GM12878 (cell line): ENCODE measurements around the gene TRIM39. TPM values are rescaled to one million over a fixed set of nuclear protein-coding genes. Genes with fewer than 3 reads are reported as not detected.

ENCODE experiments used
- ATAC-seq: fragments of 200-7000 bp; cut with Tn5 transposase; 3 replicates; pipeline ENCODE4 v1.9.1; 2020; ENCODE audit warnings: mild to moderate bottlenecking, moderate library complexity
- BruUV-seq: library from RNA; stranded (reverse); fragments of 400-500 nt; replicated peaks from 2 replicates; lab custom pipeline; 2021; lab: Mats Ljungman, UMichigan
- CTCF ChIA-PET: fragments of 300-600 bp; sonication (Branson Sonifier 250); formaldehyde crosslinking; extraction: SDS; loops from one replicate; lab custom pipeline; 2021; ENCODE audit warnings: inconsistent platforms; lab: Yijun Ruan, JAX
- POLR2A ChIA-PET: fragments of 350-600 bp; formaldehyde crosslinking; extraction: SDS; loops from one replicate; lab custom pipeline; 2021; ENCODE audit warnings: inconsistent platforms; lab: Charles Lee
- RAD21 ChIA-PET: fragments of 300-600 bp; sonication (Branson Sonifier 250); formaldehyde crosslinking; loops from one replicate; lab custom pipeline; 2023; ENCODE audit warnings: antibody characterized with exemption; ENCODE audit not compliant: unreplicated experiment; lab: Charles Lee
- SMC1A ChIA-PET: fragments of 300-600 bp; sonication (Branson Sonifier 250); formaldehyde crosslinking; loops from one replicate; lab custom pipeline; 2023; ENCODE audit not compliant: unreplicated experiment, uncharacterized antibody; lab: Charles Lee
- DNase-seq: peaks from one replicate; pipeline ENCODE4 v3.0.0-alpha.2; 2011; ENCODE audit warnings: low read depth, low spot score
- FAIRE-seq: peaks from 3 replicates; lab custom pipeline; 2011; peaks lifted over from hg19 to GRCh38; lab: Jason Lieb, UNC
- H2AFZ ChIP-seq: 2 replicates; pipeline ENCODE4 v1.6.0; 2011; ENCODE audit warnings: low read depth, low read length, control low read depth; ENCODE audit not compliant: control insufficient read depth
- H3K27ac ChIP-seq: 2 replicates; pipeline ENCODE4 v1.5.1; 2011; ENCODE audit warnings: control low read depth; ENCODE audit not compliant: control insufficient read depth, insufficient read depth
- H3K27me3 ChIP-seq, 2 experiments: replicated peaks in 1 of 2; 2 replicates each; pipeline versions ENCODE4 v1.6.0 to v1.6.1; 2011; ENCODE audit warnings: low read length in 1 of 2; ENCODE audit not compliant: control insufficient read depth in 2 of 2, insufficient read depth in 2 of 2
- H3K36me3 ChIP-seq, 2 experiments: 2 replicates each; pipeline ENCODE4 v1.5.1; 2011; ENCODE audit warnings: low read length in 1 of 2; ENCODE audit not compliant: control insufficient read depth in 2 of 2, insufficient read depth in 2 of 2
- H3K4me1 ChIP-seq: 2 replicates; pipeline ENCODE4 v1.6.1; 2011; ENCODE audit warnings: mild to moderate bottlenecking, low read length, moderate library complexity, mixed read lengths; ENCODE audit not compliant: control insufficient read depth, insufficient read depth
- H3K4me2 ChIP-seq: 2 replicates; pipeline ENCODE4 v1.6.0; 2011; ENCODE audit warnings: control low read depth; ENCODE audit not compliant: control insufficient read depth, insufficient read depth
- H3K4me3 ChIP-seq: fragments of 200-600 bp; sonication (generic); 2 replicates; pipeline ENCODE4 v1.5.1; 2016
- H3K79me2 ChIP-seq: 2 replicates; pipeline ENCODE4 v1.6.0; 2011; ENCODE audit warnings: low read length; ENCODE audit not compliant: control insufficient read depth, insufficient read depth
- H3K9ac ChIP-seq: 2 replicates; pipeline ENCODE4 v1.8.0; 2011; ENCODE audit warnings: low read length, control low read depth, mixed read lengths; ENCODE audit not compliant: control insufficient read depth, insufficient read depth
- H3K9me3 ChIP-seq: replicated peaks from 3 replicates; pipeline ENCODE4 v1.5.1; 2011; ENCODE audit warnings: mild to moderate bottlenecking, low read length; ENCODE audit not compliant: control insufficient read depth, insufficient read depth
- H4K20me1 ChIP-seq: 2 replicates; pipeline ENCODE4 v1.6.0; 2011; ENCODE audit not compliant: control insufficient read depth, insufficient read depth
- ATF2 ChIP-seq: IDR thresholded peaks from 2 replicates; pipeline ENCODE4 v1.6.1; 2012; ENCODE audit warnings: low read length, inconsistent platforms
- BMI1 ChIP-seq: fragments of 450-650 bp; IDR thresholded peaks from 2 replicates; pipeline ENCODE4 v1.6.1; 2016; ENCODE audit warnings: mild to moderate bottlenecking, moderate library complexity, borderline replicate concordance
- CBFB ChIP-seq: IDR thresholded peaks from 2 replicates; pipeline ENCODE4 v1.6.1; 2016; ENCODE audit warnings: antibody characterized with exemption, low read depth
- FOXM1 ChIP-seq: IDR thresholded peaks from 2 replicates; pipeline ENCODE4 v1.6.1; 2012; ENCODE audit warnings: low read depth, mild to moderate bottlenecking, inconsistent platforms, low read length, moderate library complexity
- HSF1 ChIP-seq: fragments of 150-350 bp; IDR thresholded peaks from 2 replicates; pipeline ENCODE4 v1.6.1; 2014; ENCODE audit warnings: mild to moderate bottlenecking, low read depth, low read length
- LARP7 ChIP-seq: fragments of 450-650 bp; IDR thresholded peaks from 2 replicates; pipeline ENCODE4 v1.6.1; 2017; ENCODE audit warnings: mild to moderate bottlenecking
- NFYA ChIP-seq: IDR thresholded peaks from 2 replicates; pipeline ENCODE4 v1.6.1; 2011; ENCODE audit warnings: low read depth, mild to moderate bottlenecking, low read length, improper control_type of control experiment, borderline replicate concordance
- RCOR1 ChIP-seq: conservative IDR thresholded peaks from 2 replicates; pipeline ENCODE4 v1.6.1; 2012; ENCODE audit warnings: low read depth, low read length, improper control_type of control experiment
- TCF3 ChIP-seq: IDR thresholded peaks from 2 replicates; pipeline ENCODE4 v1.6.1; 2012; ENCODE audit warnings: low read depth, mild to moderate bottlenecking, low read length, borderline replicate concordance; ENCODE audit not compliant: insufficient read depth
- ZSCAN29 ChIP-seq: fragments of 450-650 bp; IDR thresholded peaks from 2 replicates; pipeline ENCODE4 v1.6.1; 2017; ENCODE audit warnings: mild to moderate bottlenecking, moderate library complexity
- WGBS: methylation state at CpG from one replicate; pipeline ENCODE4 v1.1.6; 2016; ENCODE audit warnings: low lambda C conversion rate; ENCODE audit not compliant: insufficient replicate concordance, insufficient coverage; ENCODE audit errors: missing lambda C conversion rate; 5-methylcytosine and 5-hydroxymethylcytosine counted together
- in situ Hi-C: fragments of 300-500 bp; cut with MboI; formaldehyde crosslinking; loops from 9 replicates; pipeline ENCODE4 v1.14.3; 2018; ENCODE audit warnings: mixed read lengths
- intact Hi-C: fragments of 100-400 bp; cut with micrococcal nuclease; formaldehyde crosslinking; loops from one replicate; pipeline ENCODE4 v1.14.2; 2022; ENCODE audit not compliant: unreplicated experiment
- polyA plus RNA-seq, 11 experiments: library from polyadenylated mRNA; depleted of rRNA in 4 of 11; unstranded in 6 of 11; stranded (reverse) in 5 of 11; fragments of >200 nt; fragmentation: Nextera tagmentation in 4 of 11; fragmentation: Illumina TruSeq in 1 of 11; extraction: Ambion mirVana in 4 of 11; extraction: Trizol in 1 of 11; gene quantifications; 1 replicate in 1 of 11; 2 replicates in 10 of 11; pipeline versions ENCODE4 v1.2.1 to v1.2.3, GENCODE V29; 2011 to 2016; ENCODE audit warnings: inconsistent platforms in 2 of 11, missing spikeins in 2 of 11, low read depth in 1 of 11
- total RNA-seq, 4 experiments: library from RNA; depleted of rRNA in 3 of 4; stranded (reverse); fragments of >200 nt in 3 of 4; fragmentation: Illumina TruSeq in 1 of 4; extraction: Trizol in 1 of 4; gene quantifications; 2 replicates each; pipeline versions ENCODE4 v1.2.1 to v1.2.3, GENCODE V29; 2013 to 2021
- TF ChIP-seq, protein P1 (sequence below): fragments of 450-650 bp; IDR thresholded peaks from 2 replicates; pipeline ENCODE4 v1.6.1; 2016; ENCODE audit warnings: mild to moderate bottlenecking
- TF ChIP-seq, protein P2 (sequence below): fragments of 450-650 bp; IDR thresholded peaks from 2 replicates; pipeline ENCODE4 v1.6.1; 2018; ENCODE audit warnings: borderline replicate concordance, mild to moderate bottlenecking; ENCODE audit not compliant: partially characterized antibody

Gene TRIM39
- total and polyA plus RNA-seq, 10 of the 15 experiments (the other 5 are each of a cell fraction or from before 2014, with no cell fraction given): 3.0 to 11.9 (median 8.8) TPM

DNA sequence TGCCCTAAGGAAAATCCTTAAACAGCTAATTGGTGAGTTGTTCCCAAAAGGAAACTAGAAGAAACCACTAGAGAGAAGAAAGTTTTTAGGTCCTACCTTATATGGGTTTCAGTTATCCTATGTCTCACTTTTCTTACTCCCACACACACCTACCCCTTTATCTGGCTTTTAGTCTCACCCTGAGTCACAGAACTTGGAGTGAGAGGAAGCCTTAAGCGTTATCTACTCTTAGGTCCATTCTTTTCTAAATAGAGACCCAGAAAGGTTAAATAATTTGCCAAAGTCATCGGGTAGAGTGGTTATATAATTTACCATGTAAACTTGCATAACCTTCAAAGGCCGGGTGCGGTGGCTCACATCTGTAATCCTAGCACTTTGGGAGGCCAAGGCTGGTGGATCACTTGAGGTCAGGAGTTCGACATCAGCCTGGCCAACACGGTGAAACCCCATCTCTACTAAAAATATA lies 13.9 kb downstream of the TRIM39 start:
- ATAC-seq (no peak), FAIRE-seq (no peak), DNase-seq (no peak)
- POLR2A ChIA-PET: interaction anchor here (1.0 to 1.1 kb wide), 2 partner anchors 15 to 84 kb away, joined by 3 to 4 read pairs; partner anchors contain the start of gene TRIM39
- Histone ChIP-seq H3K4me1 (no peaks in the 10 kb centered on the region), H4K20me1 (no peaks in the 10 kb centered on the region), H2AFZ (no peak overlapping the region), H3K4me2 (no peak overlapping the region), H3K9me3 (no peaks in the 10 kb centered on the region), H3K79me2 (no peaks in the 10 kb centered on the region), H3K27me3 (no peaks in the 10 kb centered on the region), H3K27ac (no peak overlapping the region), H3K4me3 (no peak overlapping the region), H3K36me3 (peaks cover 3 to 7% of the 10 kb centered on the region in 2 experiments; a peak in 3 of 4 replicates), H3K9ac (no peak overlapping the region)
- WGBS: 81% methylated on average over 6 of the region's 6 CpGs
- TF ChIP-seq TCF3: no peak
- no peak for TF ChIP-seq LARP7
- no peak for TF ChIP-seq RCOR1
- TF ChIP-seq BMI1: no peak
- TF ChIP-seq, protein P1, sequence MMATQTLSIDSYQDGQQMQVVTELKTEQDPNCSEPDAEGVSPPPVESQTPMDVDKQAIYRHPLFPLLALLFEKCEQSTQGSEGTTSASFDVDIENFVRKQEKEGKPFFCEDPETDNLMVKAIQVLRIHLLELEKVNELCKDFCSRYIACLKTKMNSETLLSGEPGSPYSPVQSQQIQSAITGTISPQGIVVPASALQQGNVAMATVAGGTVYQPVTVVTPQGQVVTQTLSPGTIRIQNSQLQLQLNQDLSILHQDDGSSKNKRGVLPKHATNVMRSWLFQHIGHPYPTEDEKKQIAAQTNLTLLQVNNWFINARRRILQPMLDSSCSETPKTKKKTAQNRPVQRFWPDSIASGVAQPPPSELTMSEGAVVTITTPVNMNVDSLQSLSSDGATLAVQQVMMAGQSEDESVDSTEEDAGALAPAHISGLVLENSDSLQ: no peak
- no peak for TF ChIP-seq NFYA
- TF ChIP-seq, protein P2, sequence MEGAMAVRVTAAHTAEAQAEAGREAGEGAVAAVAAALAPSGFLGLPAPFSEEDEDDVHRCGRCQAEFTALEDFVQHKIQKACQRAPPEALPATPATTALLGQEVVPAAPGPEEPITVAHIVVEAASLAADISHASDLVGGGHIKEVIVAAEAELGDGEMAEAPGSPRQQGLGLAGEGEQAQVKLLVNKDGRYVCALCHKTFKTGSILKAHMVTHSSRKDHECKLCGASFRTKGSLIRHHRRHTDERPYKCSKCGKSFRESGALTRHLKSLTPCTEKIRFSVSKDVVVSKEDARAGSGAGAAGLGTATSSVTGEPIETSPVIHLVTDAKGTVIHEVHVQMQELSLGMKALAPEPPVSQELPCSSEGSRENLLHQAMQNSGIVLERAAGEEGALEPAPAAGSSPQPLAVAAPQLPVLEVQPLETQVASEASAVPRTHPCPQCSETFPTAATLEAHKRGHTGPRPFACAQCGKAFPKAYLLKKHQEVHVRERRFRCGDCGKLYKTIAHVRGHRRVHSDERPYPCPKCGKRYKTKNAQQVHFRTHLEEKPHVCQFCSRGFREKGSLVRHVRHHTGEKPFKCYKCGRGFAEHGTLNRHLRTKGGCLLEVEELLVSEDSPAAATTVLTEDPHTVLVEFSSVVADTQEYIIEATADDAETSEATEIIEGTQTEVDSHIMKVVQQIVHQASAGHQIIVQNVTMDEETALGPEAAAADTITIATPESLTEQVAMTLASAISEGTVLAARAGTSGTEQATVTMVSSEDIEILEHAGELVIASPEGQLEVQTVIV: no peak
- TF ChIP-seq ZSCAN29: no peak
- no peak for TF ChIP-seq CBFB
- no peak for TF ChIP-seq ATF2
- no peak for TF ChIP-seq FOXM1
- TF ChIP-seq HSF1: no peak
- in situ Hi-C loops (no loop called here), intact Hi-C loops (no loop called here)
- SMC1A ChIA-PET: interaction anchor here (0.9 to 1.1 kb wide), 2 partner anchors 73 to 103 kb away, joined by 3 read pairs; no protein-coding TSS in a partner anchor
- BruUV-seq: no TSS peak
- CTCF ChIA-PET: interaction anchor here (0.7 kb wide), 1 partner anchor 122 kb away, joined by 3 read pairs; no protein-coding TSS in a partner anchor
- RAD21 ChIA-PET: no interaction called here
